K562 (cell line): ENCODE data around the gene PCED1B. TPM values are rescaled to one million over a fixed set of nuclear protein-coding genes. Genes with fewer than 3 reads are reported as not detected.

Experiments used
- ATF3 ChIP-seq, 2 experiments: fragments of 450-650 bp in 1 of 2; sonication (generic) in 1 of 2; formaldehyde crosslinking in 1 of 2; IDR thresholded peaks in 1 of 2; conservative IDR thresholded peaks in 1 of 2; 2 replicates each; pipeline versions ENCODE4 v1.6.1 to v1.8.1; 2016 to 2023; ENCODE audit warnings: mild to moderate bottlenecking in 2 of 2, moderate library complexity in 2 of 2, inconsistent platforms in 1 of 2, missing genetic modification reagents in 1 of 2
- CREB5 ChIP-seq: fragments of 250-450 bp; sonication (Bioruptor Pico); IDR thresholded peaks from 2 replicates; pipeline ENCODE4 v1.5.0; 2020; ENCODE audit warnings: mild to moderate bottlenecking
- DPF2 ChIP-seq: fragments of 450-650 bp; IDR thresholded peaks from 2 replicates; pipeline ENCODE4 v1.6.1; 2016
- EHMT2 ChIP-seq: fragments of 450-650 bp; IDR thresholded peaks from 2 replicates; pipeline ENCODE4 v1.6.1; 2018; ENCODE audit warnings: antibody characterized with exemption
- ESRRA ChIP-seq: fragments of 450-650 bp; IDR thresholded peaks from 2 replicates; pipeline ENCODE4 v1.6.1; 2014; ENCODE audit warnings: low read depth, mild to moderate bottlenecking, moderate library complexity, borderline replicate concordance
- FOXJ3 ChIP-seq: sonication (generic); formaldehyde crosslinking; IDR thresholded peaks from 2 replicates; pipeline ENCODE4 v1.4.0; 2020; ENCODE audit warnings: mild to moderate bottlenecking, missing genetic modification reagents
- FOXM1 ChIP-seq, 2 experiments: fragments of 450-650 bp in 1 of 2; sonication (generic) in 1 of 2; formaldehyde crosslinking in 1 of 2; IDR thresholded peaks; 2 replicates each; pipeline versions ENCODE4 v1.6.1 to v1.9.0; 2017 to 2022; ENCODE audit warnings: low read depth in 2 of 2, mild to moderate bottlenecking in 2 of 2, missing genetic modification reagents in 1 of 2, moderate library complexity in 1 of 2
- KLF6 ChIP-seq: fragments of 250-450 bp; sonication (Bioruptor Pico); IDR thresholded peaks from 2 replicates; pipeline ENCODE4 v1.4.0; 2020; ENCODE audit warnings: mild to moderate bottlenecking, moderate library complexity, borderline replicate concordance
- NFXL1 ChIP-seq: fragments of 450-650 bp; formaldehyde crosslinking; IDR thresholded peaks from 2 replicates; pipeline ENCODE4 v1.4.0; 2021; ENCODE audit warnings: mild to moderate bottlenecking
- NR2F6 ChIP-seq: fragments of 450-650 bp; formaldehyde crosslinking; IDR thresholded peaks from 2 replicates; pipeline ENCODE4 v1.4.0; 2020; ENCODE audit warnings: mild to moderate bottlenecking
- RBBP5 ChIP-seq: fragments of 200-600 bp; sonication (generic); IDR thresholded peaks from 2 replicates; pipeline ENCODE4 v1.6.1; 2012; ENCODE audit warnings: borderline replicate concordance, mild to moderate bottlenecking, low read length, control low read depth, inconsistent platforms; ENCODE audit not compliant: insufficient read depth, poor library complexity, severe bottlenecking
- SIN3B ChIP-seq: fragments of 450-650 bp; IDR thresholded peaks from 2 replicates; pipeline ENCODE4 v1.6.1; 2017; ENCODE audit warnings: low read depth, mild to moderate bottlenecking, moderate library complexity
- SOX6 ChIP-seq: fragments of 450-650 bp; IDR thresholded peaks from 2 replicates; pipeline ENCODE4 v1.6.1; 2014; ENCODE audit warnings: mild to moderate bottlenecking
- TCF7 ChIP-seq: sonication (generic); IDR thresholded peaks from 2 replicates; pipeline ENCODE4 v1.6.1; 2016; ENCODE audit warnings: antibody characterized with exemption, borderline replicate concordance
- TCFL5 ChIP-seq: fragments of 250-450 bp; sonication (Bioruptor Pico); conservative IDR thresholded peaks from 2 replicates; pipeline ENCODE4 v1.6.1; 2021; ENCODE audit warnings: mild to moderate bottlenecking, moderate library complexity, matching md5 sums
- TRIM24 ChIP-seq, 2 experiments: fragments of 450-650 bp; IDR thresholded peaks; 2 replicates each; pipeline ENCODE4 v1.6.1; 2016
- ZBTB12 ChIP-seq: fragments of 250-450 bp; sonication (Bioruptor Pico); IDR thresholded peaks from 2 replicates; pipeline ENCODE4 v1.4.0; 2020
- ZBTB2 ChIP-seq: fragments of 450-650 bp; IDR thresholded peaks from 2 replicates; pipeline ENCODE4 v1.6.1; 2016; ENCODE audit warnings: antibody characterized with exemption
- ZNF740 ChIP-seq, 3 experiments: fragments of 200-800 bp in 1 of 3; sonication (Bioruptor generic) in 1 of 3; sonication (generic) in 1 of 3; formaldehyde crosslinking in 1 of 3; IDR thresholded peaks; 2 replicates each; pipeline versions ENCODE4 v1.6.1 to v1.8.0; 2016 to 2022; ENCODE audit warnings: mild to moderate bottlenecking in 2 of 3, missing compliant biosample characterization in 2 of 3, missing genetic modification characterization in 2 of 3, missing genetic modification reagents in 1 of 3
- polyA plus RNA-seq, 8 experiments: library from polyadenylated mRNA; depleted of rRNA in 4 of 8; stranded (reverse) in 5 of 8; unstranded in 3 of 8; fragments of >200 nt; fragmentation: Nextera tagmentation in 2 of 8; fragmentation: Illumina TruSeq in 1 of 8; extraction: Ambion mirVana in 2 of 8; extraction: Trizol in 1 of 8; gene quantifications; 2 replicates each; pipeline versions ENCODE4 v1.2.1 to v1.2.3, GENCODE V29; 2011 to 2014; ENCODE audit warnings: inconsistent platforms in 1 of 8, missing spikeins in 1 of 8
- total RNA-seq, 7 experiments: library from RNA; depleted of rRNA in 6 of 7; stranded (reverse); fragments of >200 nt in 6 of 7; fragmentation: Illumina TruSeq in 2 of 7; extraction: Trizol in 2 of 7; gene quantifications; 2 replicates each; pipeline versions ENCODE4 v1.2.1 to v1.2.3, GENCODE V29; 2011 to 2021; ENCODE audit warnings: low replicate concordance in 1 of 7
- TF ChIP-seq, protein P1 (sequence below): fragments of 450-650 bp; formaldehyde crosslinking; conservative IDR thresholded peaks from 2 replicates; pipeline ENCODE4 v1.4.0; 2022; ENCODE audit warnings: mild to moderate bottlenecking, missing genetic modification characterization

PCED1B gene
- total and polyA plus RNA-seq, 9 of the 15 experiments (the other 6 are each of a cell fraction or from before 2014, with no cell fraction given): 1.2 to 9.3 (median 2.5) TPM

DNA sequence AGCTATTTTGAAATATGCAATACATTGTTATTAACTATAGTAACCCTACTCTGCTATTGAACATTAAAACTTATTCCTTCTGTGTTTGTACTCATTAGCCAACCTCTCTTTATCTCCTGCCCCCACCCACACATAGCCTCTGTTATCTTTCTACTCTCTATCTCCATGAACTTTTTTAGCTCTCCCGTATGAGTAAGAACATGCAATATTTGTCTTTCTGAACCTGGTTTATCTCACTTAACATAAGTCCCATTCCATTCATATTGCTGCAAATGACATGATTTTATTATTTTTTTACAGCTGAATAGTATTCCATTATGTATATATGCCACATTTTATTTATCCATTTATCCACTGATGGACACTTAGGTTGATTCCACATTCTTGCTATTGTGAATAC is 79.4 kb downstream of the PCED1B start (continued):
- no peak for TF ChIP-seq NR2F6 (CRISPR knock-in tag)
- peak; percentile 59; the same call in 1 of the 2 replicates for TF ChIP-seq ATF3 (IDR thresholded peaks at IDR 0.05)
- TF ChIP-seq ATF3 (CRISPR knock-in tag; conservative IDR thresholded peaks at IDR 0.05): no peak
- no peak for TF ChIP-seq FOXJ3 (CRISPR knock-in tag)
- no peak for TF ChIP-seq NFXL1 (CRISPR knock-in tag)
- peak; percentile 67 for TF ChIP-seq FOXM1 (IDR thresholded peaks at IDR 0.05; ENCODE audit: low read depth)
- no peak for TF ChIP-seq FOXM1 (CRISPR knock-in tag; IDR thresholded peaks at IDR 0.05; ENCODE audit: low read depth)
- TF ChIP-seq ZBTB12: no peak
- no peak for TF ChIP-seq TCF7
- TF ChIP-seq RBBP5: no peak
- TF ChIP-seq, protein P1, sequence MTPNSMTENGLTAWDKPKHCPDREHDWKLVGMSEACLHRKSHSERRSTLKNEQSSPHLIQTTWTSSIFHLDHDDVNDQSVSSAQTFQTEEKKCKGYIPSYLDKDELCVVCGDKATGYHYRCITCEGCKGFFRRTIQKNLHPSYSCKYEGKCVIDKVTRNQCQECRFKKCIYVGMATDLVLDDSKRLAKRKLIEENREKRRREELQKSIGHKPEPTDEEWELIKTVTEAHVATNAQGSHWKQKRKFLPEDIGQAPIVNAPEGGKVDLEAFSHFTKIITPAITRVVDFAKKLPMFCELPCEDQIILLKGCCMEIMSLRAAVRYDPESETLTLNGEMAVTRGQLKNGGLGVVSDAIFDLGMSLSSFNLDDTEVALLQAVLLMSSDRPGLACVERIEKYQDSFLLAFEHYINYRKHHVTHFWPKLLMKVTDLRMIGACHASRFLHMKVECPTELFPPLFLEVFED (CRISPR knock-in tag): no peak
- TF ChIP-seq KLF6: no peak
- TF ChIP-seq DPF2: peak; percentile 89
- no peak for TF ChIP-seq ESRRA
- no peak for TF ChIP-seq SIN3B
- no peak for TF ChIP-seq ZBTB2
- no peak for TF ChIP-seq TCFL5 (CRISPR knock-in tag)
- peak; percentile 60; the same call in 1 of the 2 replicates for TF ChIP-seq SOX6
- no peak for TF ChIP-seq ZNF740 (CRISPR knock-in tag; IDR thresholded peaks at IDR 0.05)
- no peak for TF ChIP-seq ZNF740 (tag; IDR thresholded peaks at IDR 0.05)
- TF ChIP-seq CREB5 (CRISPR knock-in tag): no peak
- TF ChIP-seq TRIM24 (IDR thresholded peaks at IDR 0.05): peak; percentile 82 to 93
- TF ChIP-seq EHMT2: 0 out of 2 replicates have a peak, but pooled peaks have one; percentile 26
